Mesothelial cell of epicardium (in vitro differentiated cells): ENCODE measurements around the gene PYROXD2. TPM values are rescaled to one million over a fixed set of nuclear protein-coding genes. Genes with fewer than 3 reads are reported as not detected.

ENCODE experiments used
- DNase-seq, 2 experiments: peaks; one replicate each; pipeline ENCODE4 v3.0.0; 2021; ENCODE audit warnings: low spot score in 2 of 2; ENCODE audit not compliant: unreplicated experiment in 2 of 2
- H3K27ac Mint-ChIP-seq: 2 replicates; pipeline ENCODE4 v1.8.0; 2021; ENCODE audit warnings: mixed read lengths
- H3K27me3 Mint-ChIP-seq: 2 replicates; pipeline ENCODE4 v1.8.0; 2021; ENCODE audit warnings: low read depth, mixed read lengths
- H3K36me3 Mint-ChIP-seq: 2 replicates; pipeline ENCODE4 v1.8.0; 2021; ENCODE audit warnings: mixed read lengths
- H3K4me1 Mint-ChIP-seq: 2 replicates; pipeline ENCODE4 v1.8.0; 2021; ENCODE audit warnings: mixed read lengths
- H3K4me3 Mint-ChIP-seq: 2 replicates; pipeline ENCODE4 v1.8.0; 2021; ENCODE audit warnings: mild to moderate bottlenecking, moderate library complexity, mixed read lengths
- H3K9me3 Mint-ChIP-seq: 2 replicates; pipeline ENCODE4 v1.8.0; 2021; ENCODE audit warnings: mixed read lengths
- total RNA-seq: library from RNA; stranded (reverse); gene quantifications from 3 replicates; pipeline ENCODE4 v1.2.1, GENCODE V29; 2021
- TF ChIP-seq, protein P1 (sequence below): fragments of 200-600 bp; sonication (generic); IDR thresholded peaks from one replicate; pipeline ENCODE4 v1.5.0; 2021; ENCODE audit warnings: antibody characterized with exemption; ENCODE audit not compliant: unreplicated experiment

PYROXD2 gene
- total RNA-seq, 1 donor from 2014 or later = 31.9 TPM

DNA sequence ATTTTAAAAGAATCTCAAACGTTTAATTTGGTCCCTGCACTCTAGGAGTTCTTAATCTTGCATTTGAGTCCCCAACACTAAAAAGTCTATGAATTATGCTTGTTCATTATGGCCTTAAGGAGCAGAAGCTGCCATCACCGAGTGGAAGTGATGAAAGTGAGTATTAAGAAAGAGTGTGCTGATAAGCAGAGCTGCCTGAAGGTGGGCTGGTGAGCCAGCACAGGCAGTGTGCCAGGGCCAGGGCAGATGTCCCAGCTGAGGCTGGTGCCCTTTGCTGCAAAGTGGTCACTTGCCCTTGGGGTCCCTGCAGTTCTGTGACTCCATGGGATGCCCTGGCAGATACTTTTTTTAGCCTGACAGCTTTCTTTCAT lies 74.1 kb downstream of the PYROXD2 start:
- no peak for DNase-seq
- peaks cover under 1% of the 10 kb centered on the region for H3K9me3 Mint-ChIP-seq
- TF ChIP-seq, protein P1, sequence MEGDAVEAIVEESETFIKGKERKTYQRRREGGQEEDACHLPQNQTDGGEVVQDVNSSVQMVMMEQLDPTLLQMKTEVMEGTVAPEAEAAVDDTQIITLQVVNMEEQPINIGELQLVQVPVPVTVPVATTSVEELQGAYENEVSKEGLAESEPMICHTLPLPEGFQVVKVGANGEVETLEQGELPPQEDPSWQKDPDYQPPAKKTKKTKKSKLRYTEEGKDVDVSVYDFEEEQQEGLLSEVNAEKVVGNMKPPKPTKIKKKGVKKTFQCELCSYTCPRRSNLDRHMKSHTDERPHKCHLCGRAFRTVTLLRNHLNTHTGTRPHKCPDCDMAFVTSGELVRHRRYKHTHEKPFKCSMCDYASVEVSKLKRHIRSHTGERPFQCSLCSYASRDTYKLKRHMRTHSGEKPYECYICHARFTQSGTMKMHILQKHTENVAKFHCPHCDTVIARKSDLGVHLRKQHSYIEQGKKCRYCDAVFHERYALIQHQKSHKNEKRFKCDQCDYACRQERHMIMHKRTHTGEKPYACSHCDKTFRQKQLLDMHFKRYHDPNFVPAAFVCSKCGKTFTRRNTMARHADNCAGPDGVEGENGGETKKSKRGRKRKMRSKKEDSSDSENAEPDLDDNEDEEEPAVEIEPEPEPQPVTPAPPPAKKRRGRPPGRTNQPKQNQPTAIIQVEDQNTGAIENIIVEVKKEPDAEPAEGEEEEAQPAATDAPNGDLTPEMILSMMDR = no peak
- peaks cover 10% of the 10 kb centered on the region for H3K4me1 Mint-ChIP-seq
- no peak overlapping the region for H3K4me3 Mint-ChIP-seq
- H3K27me3 Mint-ChIP-seq = peaks cover 14% of the 10 kb centered on the region
- H3K27ac Mint-ChIP-seq = no peak overlapping the region
- no peaks in the 10 kb centered on the region for H3K36me3 Mint-ChIP-seq

DNA sequence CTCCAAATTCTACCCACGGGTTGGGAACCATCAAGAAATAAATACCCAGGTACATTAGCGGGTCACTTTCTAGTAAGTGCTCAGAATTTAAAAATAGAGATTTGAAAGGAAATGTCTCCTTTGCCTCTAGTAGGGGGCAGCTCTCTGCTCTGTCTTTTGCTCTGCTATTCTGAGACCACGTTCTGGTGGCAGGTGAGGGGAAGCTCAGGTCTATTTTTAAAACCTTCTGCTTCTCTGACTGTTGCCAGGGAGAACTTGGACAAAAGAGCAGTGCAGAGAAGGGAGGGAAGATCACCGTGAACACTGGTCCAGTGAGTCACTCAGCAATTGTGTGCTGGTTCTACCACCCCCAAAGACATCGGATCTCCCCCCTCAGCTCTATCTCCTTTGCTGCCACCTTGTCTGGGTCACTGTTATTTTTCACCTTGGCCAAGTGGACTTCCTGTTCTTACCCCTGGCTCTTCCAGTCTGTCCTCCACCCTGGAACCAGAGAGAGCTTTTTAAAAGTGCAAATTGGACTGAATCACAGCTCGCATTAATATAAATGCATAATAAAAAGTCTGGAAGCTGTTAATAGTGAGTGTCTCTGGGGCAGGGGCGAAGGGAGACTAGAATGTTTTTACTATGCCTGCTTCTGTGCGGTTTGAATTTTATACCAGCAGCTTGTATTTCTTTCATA lies 74.6 kb downstream of the PYROXD2 start:
- Mint-ChIP-seq H3K27me3 (peaks cover 14% of the 10 kb centered on the region), H3K36me3 (no peaks in the 10 kb centered on the region), H3K27ac (no peak overlapping the region), H3K9me3 (no peaks in the 10 kb centered on the region), H3K4me1 (peaks cover 10% of the 10 kb centered on the region), H3K4me3 (no peak overlapping the region)
- TF ChIP-seq, protein P1 = no peak
- no peak for DNase-seq

DNA sequence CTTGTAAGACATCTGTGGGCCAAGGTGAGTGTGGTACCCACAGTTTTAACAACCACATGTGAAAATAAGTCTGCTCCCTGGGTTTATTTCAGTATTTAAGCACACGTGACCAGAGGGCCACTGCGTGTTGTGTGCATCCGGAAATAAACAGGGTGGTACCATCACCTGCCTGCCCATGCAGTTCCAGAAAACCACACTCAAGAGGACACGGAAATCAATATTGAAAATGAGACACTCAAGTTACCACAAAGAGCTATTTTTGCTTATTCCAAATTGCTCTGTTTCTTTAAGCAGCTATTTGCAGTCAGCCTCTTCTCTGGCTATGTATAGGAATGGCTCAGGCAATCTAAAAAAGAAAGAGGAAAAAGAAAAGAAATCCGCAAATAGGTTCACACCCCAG lies 75.2 kb downstream of the PYROXD2 start:
- Mint-ChIP-seq H3K4me3 (no peak overlapping the region), H3K27me3 (peaks cover 14% of the 10 kb centered on the region), H3K4me1 (peaks cover 10% of the 10 kb centered on the region), H3K36me3 (no peaks in the 10 kb centered on the region), H3K27ac (no peak overlapping the region), H3K9me3 (no peaks in the 10 kb centered on the region)
- DNase-seq = no peak
- TF ChIP-seq, protein P1 = no peak

DNA sequence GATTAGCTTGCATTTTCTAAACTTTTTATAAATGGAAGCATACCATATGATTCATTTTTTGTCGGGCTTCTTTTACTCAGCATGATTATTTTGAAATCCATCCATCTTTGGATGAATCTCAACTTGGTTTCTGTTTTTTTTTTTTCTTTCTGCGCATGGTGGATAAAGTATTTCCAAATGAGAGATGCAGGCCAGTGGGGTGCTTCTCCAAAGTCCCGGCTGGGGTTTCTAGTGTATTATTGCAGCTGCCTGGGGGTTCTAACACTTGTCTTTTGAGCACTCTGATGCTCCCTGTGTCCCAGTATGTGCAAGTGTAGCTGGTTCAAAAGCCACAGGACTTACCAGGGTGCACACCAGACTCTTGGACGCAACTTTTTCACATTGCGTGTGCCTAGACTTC lies 76.1 kb downstream of the PYROXD2 start:
- no peak overlapping the region for H3K27ac Mint-ChIP-seq
- H3K9me3 Mint-ChIP-seq = no peaks in the 10 kb centered on the region
- DNase-seq = no peak
- H3K4me3 Mint-ChIP-seq = no peak overlapping the region
- peaks cover 18% of the 10 kb centered on the region for H3K27me3 Mint-ChIP-seq
- H3K4me1 Mint-ChIP-seq = peaks cover 10% of the 10 kb centered on the region
- TF ChIP-seq, protein P1 = no peak
- no peaks in the 10 kb centered on the region for H3K36me3 Mint-ChIP-seq

DNA sequence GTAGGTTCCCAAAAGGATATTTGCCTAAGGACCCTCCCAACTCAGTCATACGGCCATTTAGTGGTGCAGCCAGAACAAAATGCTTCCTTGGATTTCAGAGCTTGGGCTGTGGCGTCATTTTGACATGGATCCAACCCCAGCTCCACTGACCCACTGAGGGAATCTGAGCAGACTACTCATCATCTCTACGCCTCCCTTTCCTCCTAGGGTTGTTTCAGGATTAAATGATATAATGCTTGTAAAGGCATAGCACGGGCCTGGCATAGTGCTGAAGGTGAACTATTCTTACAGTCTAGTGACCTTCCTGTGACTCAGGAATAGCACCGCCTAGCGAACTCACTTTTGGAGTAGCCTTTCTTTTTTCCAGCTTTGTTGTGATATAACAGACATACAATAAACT lies 76.7 kb downstream of the PYROXD2 start:
- no peak for DNase-seq
- no peak overlapping the region for H3K4me3 Mint-ChIP-seq
- no peaks in the 10 kb centered on the region for H3K9me3 Mint-ChIP-seq
- peaks cover 10% of the 10 kb centered on the region for H3K4me1 Mint-ChIP-seq
- TF ChIP-seq, protein P1 = no peak
- peaks cover 23% of the 10 kb centered on the region for H3K27me3 Mint-ChIP-seq
- no peaks in the 10 kb centered on the region for H3K36me3 Mint-ChIP-seq
- H3K27ac Mint-ChIP-seq = no peak overlapping the region
